ENCODE data around the gene SHC2.

- TF ChIP-seq EZH2 (IDR thresholded peaks at IDR 0.05; ENCODE audit: insufficient read depth, low read length) (no peak), CTCF (IDR thresholded peaks at IDR 0.05; ENCODE audit: insufficient read depth, low read depth, low read length) (no peak)
Observed at GRCh38 chr19:378706-379105, 82.1 kb downstream of the SHC2 start.
